Gastrocnemius medialis (tissue), 4 donors: ENCODE results near the gene TRIM29.

Experiments
- POLR2A ChIP-seq, 2 donors: fragments of 450-650 bp; IDR thresholded peaks; one replicate each; pipeline ENCODE4 v1.6.1; 2017; ENCODE audit warnings: antibody characterized with exemption in 2 of 2, mild to moderate bottlenecking in 2 of 2, moderate library complexity in 2 of 2
- TF ChIP-seq, protein P1 (sequence below), 5 experiments: fragments of 450-650 bp in 3 of 5; fragments of 200-600 bp in 2 of 5; sonication (generic) in 2 of 5; IDR thresholded peaks in 4 of 5; conservative IDR thresholded peaks in 1 of 5; 1 replicate in 4 of 5; 2 replicates in 1 of 5; pipeline ENCODE4 v1.5.1; 2016 to 2019; ENCODE audit warnings: antibody characterized with exemption in 5 of 5, mild to moderate bottlenecking in 3 of 5, moderate library complexity in 3 of 5

DNA sequence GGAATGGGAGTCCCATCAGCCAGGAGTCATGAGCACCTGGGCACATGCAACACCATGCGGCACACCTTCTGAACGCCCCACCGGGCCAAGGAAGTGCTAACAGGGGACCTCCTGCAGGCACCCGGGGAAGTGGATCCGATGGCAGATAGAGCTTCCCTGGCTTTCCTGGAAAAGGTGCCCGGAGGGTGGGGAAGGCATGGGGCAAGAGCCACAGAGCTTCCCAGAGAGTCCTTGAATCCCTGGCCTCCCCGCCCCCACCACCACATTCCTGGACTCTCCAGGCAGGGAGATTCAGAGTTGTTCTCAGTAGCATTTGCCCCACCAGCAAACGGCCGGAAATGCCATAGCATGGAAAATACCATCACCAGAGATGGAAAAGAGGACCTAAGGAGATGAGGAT is 8.3 kb downstream of the TRIM29 start:
- no peak for TF ChIP-seq POLR2A (IDR thresholded peaks at IDR 0.05)
- TF ChIP-seq, protein P1, sequence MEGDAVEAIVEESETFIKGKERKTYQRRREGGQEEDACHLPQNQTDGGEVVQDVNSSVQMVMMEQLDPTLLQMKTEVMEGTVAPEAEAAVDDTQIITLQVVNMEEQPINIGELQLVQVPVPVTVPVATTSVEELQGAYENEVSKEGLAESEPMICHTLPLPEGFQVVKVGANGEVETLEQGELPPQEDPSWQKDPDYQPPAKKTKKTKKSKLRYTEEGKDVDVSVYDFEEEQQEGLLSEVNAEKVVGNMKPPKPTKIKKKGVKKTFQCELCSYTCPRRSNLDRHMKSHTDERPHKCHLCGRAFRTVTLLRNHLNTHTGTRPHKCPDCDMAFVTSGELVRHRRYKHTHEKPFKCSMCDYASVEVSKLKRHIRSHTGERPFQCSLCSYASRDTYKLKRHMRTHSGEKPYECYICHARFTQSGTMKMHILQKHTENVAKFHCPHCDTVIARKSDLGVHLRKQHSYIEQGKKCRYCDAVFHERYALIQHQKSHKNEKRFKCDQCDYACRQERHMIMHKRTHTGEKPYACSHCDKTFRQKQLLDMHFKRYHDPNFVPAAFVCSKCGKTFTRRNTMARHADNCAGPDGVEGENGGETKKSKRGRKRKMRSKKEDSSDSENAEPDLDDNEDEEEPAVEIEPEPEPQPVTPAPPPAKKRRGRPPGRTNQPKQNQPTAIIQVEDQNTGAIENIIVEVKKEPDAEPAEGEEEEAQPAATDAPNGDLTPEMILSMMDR (IDR thresholded peaks at IDR 0.05 in 4 of 5, conservative IDR thresholded peaks at IDR 0.05 in 1 of 5): no peak
